Activated CD8-positive, alpha-beta memory T cell treated with anti-CD3 and anti-CD28 coated beads, Interleukin-2, amount 50 U/mL, for 48 hours (primary cell): ENCODE results near the gene BPIFB4.

Source experiments
- DNase-seq: peaks from one replicate; pipeline ENCODE4 v3.0.0-alpha.2; 2020

BPIFB4 gene

DNA sequence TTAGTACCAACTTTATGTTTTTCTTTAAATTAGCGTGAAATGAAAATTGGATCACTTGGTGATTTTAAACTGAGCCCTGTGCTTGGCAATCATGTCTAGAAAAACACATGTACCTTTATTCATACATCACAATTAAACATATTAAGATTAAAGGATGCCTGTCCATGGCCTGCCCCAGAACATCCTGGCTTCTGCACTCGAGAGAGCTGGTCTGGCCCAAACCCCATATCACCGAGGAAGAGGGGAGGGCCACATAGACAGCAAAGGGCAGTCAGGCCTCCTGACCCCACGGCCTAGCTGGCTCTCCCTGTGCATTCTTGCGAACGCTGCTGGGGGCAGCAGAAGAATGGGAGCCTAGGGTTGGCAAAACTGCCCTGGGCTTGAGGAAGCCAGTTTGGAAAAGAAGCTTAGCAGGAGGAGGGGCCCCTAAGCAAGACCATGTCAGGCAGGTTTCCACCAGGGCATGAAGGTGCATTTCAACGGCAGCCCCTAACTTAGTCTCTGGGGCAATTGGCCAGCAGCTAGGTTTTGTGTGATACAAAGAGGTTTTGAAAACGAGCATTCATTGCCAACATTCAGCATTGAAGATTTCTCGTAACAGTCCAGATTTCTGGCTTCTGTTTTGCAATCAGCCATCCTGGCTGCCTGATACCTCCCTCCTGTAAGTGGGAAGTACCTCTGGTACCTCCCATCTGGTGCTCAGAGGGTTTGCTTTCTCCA, 17.2 kb upstream of the BPIFB4 start:
- DNase-seq, result no peak

GRCh38 chr20:33062825-33063149, 16.7 kb upstream of the BPIFB4 start:
- DNase-seq, result no peak

DNA sequence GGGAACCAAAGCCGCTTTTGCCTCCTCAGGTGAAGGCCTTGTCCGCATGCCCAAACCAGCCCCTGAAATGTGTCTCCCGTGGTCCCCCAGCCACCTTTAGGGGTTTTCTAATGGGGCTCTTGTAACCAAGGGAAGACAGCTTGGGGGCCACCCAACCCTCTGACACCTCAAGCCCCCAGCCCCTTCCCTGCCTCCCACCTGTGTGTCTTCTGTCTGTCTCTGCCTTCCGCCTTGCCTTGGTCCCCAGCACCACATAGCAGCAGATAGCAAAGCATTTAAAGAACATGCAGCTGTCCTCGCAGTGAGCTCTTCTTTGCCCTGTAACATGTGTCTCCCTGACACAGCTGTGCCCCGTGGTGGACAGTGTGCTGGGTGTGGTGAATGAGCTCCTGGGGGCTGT, 16.2 kb upstream of the BPIFB4 start:
- no peak for DNase-seq

DNA sequence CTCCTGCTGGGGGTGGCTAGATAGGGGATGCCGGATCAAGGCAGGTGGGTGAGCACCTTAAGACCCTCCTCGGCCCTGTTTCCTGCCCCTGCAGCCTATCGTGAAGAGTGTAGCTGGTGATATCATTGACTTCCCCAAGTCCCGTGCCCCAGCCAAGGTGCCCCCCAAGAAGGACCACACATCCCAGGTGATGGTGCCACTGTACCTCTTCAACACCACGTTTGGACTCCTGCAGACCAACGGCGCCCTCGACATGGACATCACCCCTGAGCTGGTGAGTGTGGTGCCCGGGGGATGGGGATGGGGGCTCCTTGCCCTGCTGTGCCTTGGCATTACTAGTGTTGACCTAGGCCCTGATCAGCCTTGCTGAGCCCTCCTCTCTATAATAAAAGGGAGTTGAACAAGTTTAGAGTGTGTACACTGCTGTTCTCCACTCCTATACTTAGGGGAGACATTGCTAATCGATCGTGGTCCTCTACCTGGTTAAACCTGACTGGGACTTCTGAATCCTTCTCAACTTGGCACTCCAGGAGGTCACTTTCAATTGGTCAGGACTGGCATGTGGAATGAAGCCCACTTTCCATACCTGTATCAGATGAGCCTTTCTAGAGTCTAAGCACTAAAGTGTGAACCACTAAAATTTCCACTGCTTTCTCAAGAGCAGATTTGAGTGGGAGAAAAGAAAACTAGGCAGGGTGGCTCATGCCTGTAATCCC, 14.7 kb upstream of the BPIFB4 start:
- no peak for DNase-seq

GRCh38 chr20:33065785-33066184, 13.7 kb upstream of the BPIFB4 start:
- DNase-seq, result no peak

GRCh38 chr20:33067806-33068205, 11.6 kb upstream of the BPIFB4 start:
- no peak for DNase-seq

GRCh38 chr20:33068251-33068939, 11.0 kb upstream of the BPIFB4 start:
- DNase-seq, result no peak

DNA sequence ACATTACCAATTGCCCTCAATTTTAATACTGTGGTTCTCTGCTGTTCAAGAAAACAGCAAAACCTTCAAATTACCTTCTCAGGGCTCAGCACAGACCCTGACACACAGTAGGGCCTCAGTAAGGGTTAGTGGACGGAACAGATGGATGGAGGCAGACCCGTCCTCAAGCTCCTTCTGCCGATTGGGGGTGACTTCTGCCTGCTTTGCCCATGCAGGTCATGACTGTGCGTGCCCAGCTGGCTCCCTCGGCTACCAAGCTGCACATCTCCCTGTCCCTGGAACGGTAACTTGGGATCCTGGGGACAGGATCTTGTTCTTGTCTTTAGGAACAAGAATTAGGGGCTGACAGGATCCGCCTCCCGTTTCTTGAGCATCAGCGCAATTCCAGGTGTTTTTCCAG, 9.8 kb upstream of the BPIFB4 start:
- DNase-seq, result no peak

- no peak for DNase-seq
These were observed 9.1 kb upstream of the BPIFB4 start for GRCh38 chr20:33070111-33071053.

GRCh38 chr20:33071198-33071597, 8.2 kb upstream of the BPIFB4 start:
- no peak for DNase-seq

GRCh38 chr20:33072362-33072761, 7.1 kb upstream of the BPIFB4 start:
- no peak for DNase-seq

- DNase-seq, result no peak
These were observed 6.6 kb upstream of the BPIFB4 start for GRCh38 chr20:33072813-33073212.

GRCh38 chr20:33074675-33075074, 4.8 kb upstream of the BPIFB4 start:
- no peak for DNase-seq

DNA sequence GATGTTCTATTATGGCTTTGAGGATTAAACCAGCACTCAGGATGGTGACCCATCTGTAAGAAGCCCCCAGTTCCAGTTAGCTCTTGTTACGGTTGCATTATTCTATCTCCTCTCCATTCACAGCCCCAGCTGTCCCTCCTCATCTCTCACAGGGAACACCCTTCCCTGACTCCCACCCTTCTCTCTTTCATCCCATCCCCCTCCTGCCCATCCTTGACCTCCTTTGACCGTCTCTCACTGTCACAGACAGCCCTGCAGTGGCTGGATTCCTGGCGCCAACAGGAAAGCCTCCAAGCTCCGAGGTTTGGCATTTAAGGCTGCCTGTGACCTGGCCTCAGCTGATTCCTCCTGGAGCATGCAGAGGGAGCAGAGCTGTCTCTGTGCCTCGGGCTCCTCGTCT, 4.2 kb upstream of the BPIFB4 start:
- no peak for DNase-seq

DNA sequence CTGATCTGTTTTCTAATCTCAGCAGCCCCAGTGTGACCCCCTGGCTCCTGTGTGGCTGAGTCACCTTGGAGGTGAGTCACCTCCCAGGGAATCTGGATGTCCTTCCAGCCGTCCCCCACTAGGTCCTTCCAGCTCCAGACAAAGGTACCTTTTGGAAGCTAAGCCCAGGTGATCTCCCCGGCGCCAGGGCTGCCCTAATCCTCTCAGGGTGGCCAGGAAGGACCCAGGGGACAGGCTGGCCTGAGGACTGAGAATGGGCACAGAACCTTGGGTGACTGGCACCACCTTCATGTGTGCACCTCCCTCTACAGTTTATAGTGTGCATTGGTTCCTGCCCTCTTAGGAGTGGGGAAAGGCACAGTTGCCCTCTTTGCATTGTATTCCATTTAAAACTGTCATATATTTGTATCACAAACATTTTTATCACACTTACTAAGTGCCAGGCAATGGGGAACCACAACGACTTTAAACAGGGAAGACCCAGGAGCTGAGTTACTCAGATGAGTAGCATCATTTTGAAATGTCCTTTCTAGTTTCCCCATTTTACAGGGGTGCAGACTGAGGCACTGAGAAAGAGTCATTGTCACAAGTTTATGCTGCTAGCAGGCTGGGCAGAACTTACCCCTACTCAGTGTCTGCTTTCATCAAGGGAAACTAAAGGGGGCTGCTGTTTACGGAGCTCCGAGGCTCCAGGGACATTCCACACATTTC, 2.6 kb upstream of the BPIFB4 start:
- DNase-seq, result no peak

DNA sequence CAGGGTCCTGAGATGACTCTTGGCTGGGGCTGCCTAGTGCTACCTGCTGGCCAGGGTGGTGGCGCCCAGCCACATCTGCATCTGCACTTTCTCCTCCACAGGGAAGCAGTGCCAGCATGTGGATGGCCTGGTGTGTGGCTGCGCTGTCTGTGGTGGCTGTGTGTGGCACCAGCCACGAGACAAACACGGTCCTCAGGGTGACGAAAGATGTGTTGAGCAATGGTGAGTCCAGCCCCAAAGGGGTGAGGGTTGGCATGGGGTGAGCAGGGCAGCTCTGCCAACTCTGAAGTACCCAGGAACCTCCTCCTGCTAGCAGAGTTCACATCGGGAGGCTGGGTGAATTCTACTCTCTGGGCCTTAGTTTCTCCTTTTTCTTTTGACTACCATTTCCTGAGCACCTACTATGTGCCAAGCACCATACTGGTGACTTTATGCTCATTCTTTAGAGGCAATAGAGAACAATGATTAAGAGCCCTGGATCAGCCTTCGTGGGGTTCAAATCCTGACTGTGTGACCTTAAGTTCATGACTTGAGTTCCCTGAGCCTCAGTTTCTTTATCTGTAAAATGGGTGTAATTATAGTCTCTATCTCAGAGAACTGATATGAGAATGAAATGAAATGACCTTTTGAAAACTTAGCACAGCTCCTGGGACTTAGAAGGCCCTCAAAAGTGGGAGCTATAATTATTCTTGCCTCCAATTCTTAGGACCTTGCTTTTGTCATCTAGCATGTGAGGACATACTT, 2.1 kb downstream of the BPIFB4 start:
- DNase-seq, result no peak

DNA sequence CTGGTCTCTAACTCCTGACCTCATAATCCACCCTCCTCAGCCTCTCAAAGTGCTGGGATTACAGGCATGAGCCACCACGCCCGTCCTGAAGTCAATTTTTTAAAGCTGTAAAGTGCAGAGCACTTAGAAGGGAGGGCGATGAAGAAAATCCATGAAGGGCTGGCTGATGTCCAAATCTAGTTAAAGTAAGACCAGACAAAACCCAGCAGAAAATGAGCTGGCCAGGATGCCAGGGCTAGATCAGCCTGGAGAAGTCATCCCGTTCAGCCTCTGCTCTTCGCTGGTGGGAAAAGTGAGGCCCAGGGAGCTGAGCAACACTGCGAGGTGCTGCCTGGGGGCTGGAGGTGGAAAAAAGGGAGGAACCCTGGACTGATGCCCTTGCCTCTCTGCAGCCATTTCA, 3.1 kb downstream of the BPIFB4 start:
- no peak for DNase-seq

GRCh38 chr20:33083544-33084340, 4.3 kb downstream of the BPIFB4 start:
- no peak for DNase-seq

DNA sequence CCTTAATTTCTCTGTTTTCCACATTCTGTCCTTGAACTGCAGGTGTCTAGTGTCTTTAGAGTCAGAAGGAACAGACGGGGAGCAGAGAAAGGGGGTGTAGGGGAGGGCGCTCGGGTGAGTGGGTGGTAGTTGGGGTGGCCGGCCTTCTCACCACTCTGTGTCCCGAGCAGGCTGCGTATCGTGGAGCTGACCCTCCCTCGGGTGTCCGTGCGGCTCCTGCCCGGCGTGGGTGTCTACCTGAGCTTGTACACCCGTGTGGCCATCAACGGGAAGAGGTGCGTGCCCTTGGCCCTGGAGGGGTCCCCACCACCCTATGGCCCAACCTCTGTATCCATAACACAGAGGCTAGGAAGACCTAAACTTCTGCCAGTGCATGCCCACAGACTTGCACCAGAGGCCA, 5.3 kb downstream of the BPIFB4 start:
- no peak for DNase-seq

- no peak for DNase-seq
These were observed 6.7 kb downstream of the BPIFB4 start for GRCh38 chr20:33086052-33086722.
